ENCODE results near the gene RUNX1. TPM values are rescaled to one million over a fixed set of nuclear protein-coding genes. Genes with fewer than 3 reads are reported as not detected.
A peak's percentile ranks its signal among the peaks of the same experiment; 100 is the strongest.

Gene RUNX1
- polyA plus RNA-seq, 1 donor from 2014 or later = 9.2 TPM

GRCh38 chr21:34803782-34804370, 245.2 kb downstream of the RUNX1 start:
- Mint-ChIP-seq H3K36me3 (peaks cover 5% of the 10 kb centered on the region), H3K9me3 (peaks cover 0 to 2% (median 0%) of the 10 kb centered on the region in 3 donors), H3K4me3 (no peak overlapping the region), H3K4me1 (peaks cover 7 to 23% (median 19%) of the 10 kb centered on the region in 3 donors), H3K27ac (no peak overlapping the region), H3K27me3 (no peaks in the 10 kb centered on the region)

GRCh38 chr21:34802180-34802899, 246.8 kb downstream of the RUNX1 start:
- Mint-ChIP-seq H3K27ac (peak overlapping the region in 1 of 3 donors; percentile 65), H3K27me3 (no peaks in the 10 kb centered on the region), H3K9me3 (peaks cover 0 to 2% (median 0%) of the 10 kb centered on the region in 3 donors), H3K4me3 (no peak overlapping the region), H3K4me1 (peaks cover 7 to 19% (median 13%) of the 10 kb centered on the region in 3 donors), H3K36me3 (peaks cover 2% of the 10 kb centered on the region)

- Mint-ChIP-seq H3K4me3 (no peak overlapping the region), H3K4me1 (peaks cover 7 to 19% (median 13%) of the 10 kb centered on the region in 3 donors), H3K27me3 (no peaks in the 10 kb centered on the region), H3K9me3 (no peaks in the 10 kb centered on the region), H3K36me3 (peaks cover 5% of the 10 kb centered on the region), H3K27ac (no peak overlapping the region)
These were observed 247.5 kb downstream of the RUNX1 start for GRCh38 chr21:34801519-34802132.

- H3K9me3 Mint-ChIP-seq = no peaks in the 10 kb centered on the region
- no peak overlapping the region for H3K27ac Mint-ChIP-seq
- H3K4me1 Mint-ChIP-seq = peaks cover 7 to 19% (median 13%) of the 10 kb centered on the region in 3 donors
- peaks cover 5% of the 10 kb centered on the region for H3K36me3 Mint-ChIP-seq
- H3K4me3 Mint-ChIP-seq = no peak overlapping the region
- H3K27me3 Mint-ChIP-seq = no peaks in the 10 kb centered on the region
These were observed 248.1 kb downstream of the RUNX1 start for GRCh38 chr21:34800797-34801518.

- no peaks in the 10 kb centered on the region for H3K9me3 Mint-ChIP-seq
- H3K27me3 Mint-ChIP-seq = no peaks in the 10 kb centered on the region
- peaks cover 2 to 9% (median 4%) of the 10 kb centered on the region in 3 donors for H3K4me1 Mint-ChIP-seq
- no peak overlapping the region for H3K27ac Mint-ChIP-seq
- H3K4me3 Mint-ChIP-seq = no peak overlapping the region
- peaks cover 6% of the 10 kb centered on the region for H3K36me3 Mint-ChIP-seq
These were observed 250.0 kb downstream of the RUNX1 start for GRCh38 chr21:34799092-34799491.

GRCh38 chr21:34797921-34798535, 251.1 kb downstream of the RUNX1 start:
- Mint-ChIP-seq H3K27me3 (no peaks in the 10 kb centered on the region), H3K4me1 (peaks cover 0 to 5% (median 0%) of the 10 kb centered on the region in 3 donors), H3K36me3 (peaks cover 6% of the 10 kb centered on the region), H3K4me3 (no peak overlapping the region), H3K9me3 (no peaks in the 10 kb centered on the region), H3K27ac (peak overlapping the region in 1 of 3 donors; percentile 71)

- Mint-ChIP-seq H3K27ac (no peak overlapping the region), H3K36me3 (peaks cover 10% of the 10 kb centered on the region), H3K9me3 (no peaks in the 10 kb centered on the region), H3K4me1 (peaks cover 0 to 5% (median 0%) of the 10 kb centered on the region in 3 donors), H3K27me3 (no peaks in the 10 kb centered on the region), H3K4me3 (no peak overlapping the region)
These were observed 251.9 kb downstream of the RUNX1 start for GRCh38 chr21:34797201-34797525.

GRCh38 chr21:34796518-34797200, 252.4 kb downstream of the RUNX1 start:
- H3K36me3 Mint-ChIP-seq = peaks cover 10% of the 10 kb centered on the region
- H3K27ac Mint-ChIP-seq = peak overlapping the region in 1 of 3 donors; percentile 35
- H3K27me3 Mint-ChIP-seq = no peaks in the 10 kb centered on the region
- peak overlapping the region in 1 of 4 donors; percentile 43 for H3K4me3 Mint-ChIP-seq
- H3K4me1 Mint-ChIP-seq = peaks cover 0 to 1% (median 0%) of the 10 kb centered on the region in 3 donors
- H3K9me3 Mint-ChIP-seq = no peaks in the 10 kb centered on the region

GRCh38 chr21:34795548-34796180, 253.4 kb downstream of the RUNX1 start:
- Mint-ChIP-seq H3K4me3 (no peak overlapping the region), H3K4me1 (no peaks in the 10 kb centered on the region), H3K36me3 (peaks cover 10% of the 10 kb centered on the region), H3K27ac (peak overlapping the region in 1 of 3 donors; percentile 57), H3K27me3 (no peaks in the 10 kb centered on the region), H3K9me3 (no peaks in the 10 kb centered on the region)

GRCh38 chr21:34795175-34795547, 253.9 kb downstream of the RUNX1 start:
- H3K9me3 Mint-ChIP-seq = no peaks in the 10 kb centered on the region
- H3K4me1 Mint-ChIP-seq = no peaks in the 10 kb centered on the region
- no peak overlapping the region for H3K4me3 Mint-ChIP-seq
- peaks cover 10% of the 10 kb centered on the region for H3K36me3 Mint-ChIP-seq
- H3K27me3 Mint-ChIP-seq = no peaks in the 10 kb centered on the region
- peak overlapping the region in 1 of 3 donors; percentile 57 for H3K27ac Mint-ChIP-seq

GRCh38 chr21:34794686-34795085, 254.4 kb downstream of the RUNX1 start:
- H3K9me3 Mint-ChIP-seq = no peaks in the 10 kb centered on the region
- H3K4me1 Mint-ChIP-seq = no peaks in the 10 kb centered on the region
- H3K36me3 Mint-ChIP-seq = peaks cover 10% of the 10 kb centered on the region
- H3K27ac Mint-ChIP-seq = peak overlapping the region in 1 of 3 donors; percentile 57
- no peak overlapping the region for H3K4me3 Mint-ChIP-seq
- H3K27me3 Mint-ChIP-seq = no peaks in the 10 kb centered on the region

GRCh38 chr21:34793471-34793870, 255.6 kb downstream of the RUNX1 start:
- Mint-ChIP-seq H3K36me3 (peaks cover 10% of the 10 kb centered on the region), H3K27me3 (no peaks in the 10 kb centered on the region), H3K27ac (no peak overlapping the region), H3K4me3 (no peak overlapping the region), H3K9me3 (no peaks in the 10 kb centered on the region), H3K4me1 (no peaks in the 10 kb centered on the region)

GRCh38 chr21:34792504-34793089, 256.5 kb downstream of the RUNX1 start:
- no peaks in the 10 kb centered on the region for H3K4me1 Mint-ChIP-seq
- peaks cover 10% of the 10 kb centered on the region for H3K36me3 Mint-ChIP-seq
- H3K27me3 Mint-ChIP-seq = no peaks in the 10 kb centered on the region
- H3K9me3 Mint-ChIP-seq = no peaks in the 10 kb centered on the region
- peak overlapping the region in 1 of 4 donors; percentile 12 for H3K4me3 Mint-ChIP-seq
- no peak overlapping the region for H3K27ac Mint-ChIP-seq
